SK-N-MC (cell line): Measurements from ENCODE around the gene SLC2A10.

Experiments used
- DNase-seq: peaks from one replicate; pipeline ENCODE4 v3.0.0-alpha.2; 2011; ENCODE audit warnings: low read depth, low spot score
- H3K27ac ChIP-seq: fragments of 200-600 bp; sonication (generic); 2 replicates; pipeline ENCODE4 v1.5.1; 2016; ENCODE audit warnings: mixed run types
- H3K36me3 ChIP-seq: fragments of 200-600 bp; sonication (generic); 2 replicates; pipeline ENCODE4 v1.6.1; 2017; ENCODE audit warnings: antibody characterized with exemption, low read length, mixed read lengths; ENCODE audit not compliant: insufficient read depth
- H3K4me3 ChIP-seq: fragments of 200-600 bp; sonication (generic); 2 replicates; pipeline ENCODE4 v1.5.1; 2016
- H3K9ac ChIP-seq: fragments of 200-600 bp; sonication (generic); 2 replicates; pipeline ENCODE4 v1.8.0; 2017; ENCODE audit warnings: mixed run types, mixed read lengths; ENCODE audit not compliant: insufficient read length
- H3K9me3 ChIP-seq: fragments of 200-600 bp; sonication (generic); 2 replicates; pipeline ENCODE4 v1.6.1; 2017; ENCODE audit warnings: low read depth, mild to moderate bottlenecking, antibody characterized with exemption, low read length, moderate library complexity, mixed read lengths
- EZH2 ChIP-seq: fragments of 200-600 bp; sonication (generic); IDR thresholded peaks from one replicate; pipeline ENCODE4 v1.6.1; 2017; ENCODE audit warnings: antibody characterized with exemption
- FOXP2 ChIP-seq: optimal IDR thresholded peaks from 2 replicates; pipeline ENCODE3; 2011; ENCODE audit warnings: mild to moderate bottlenecking, moderate library complexity; ENCODE audit not compliant: insufficient read depth; ENCODE audit errors: extremely low read length, control extremely low read depth
- POLR2AphosphoS5 ChIP-seq: IDR thresholded peaks from 2 replicates; pipeline ENCODE4 v1.6.1; 2012; ENCODE audit warnings: mild to moderate bottlenecking, low read depth, low read length, borderline replicate concordance

SLC2A10 gene

DNA sequence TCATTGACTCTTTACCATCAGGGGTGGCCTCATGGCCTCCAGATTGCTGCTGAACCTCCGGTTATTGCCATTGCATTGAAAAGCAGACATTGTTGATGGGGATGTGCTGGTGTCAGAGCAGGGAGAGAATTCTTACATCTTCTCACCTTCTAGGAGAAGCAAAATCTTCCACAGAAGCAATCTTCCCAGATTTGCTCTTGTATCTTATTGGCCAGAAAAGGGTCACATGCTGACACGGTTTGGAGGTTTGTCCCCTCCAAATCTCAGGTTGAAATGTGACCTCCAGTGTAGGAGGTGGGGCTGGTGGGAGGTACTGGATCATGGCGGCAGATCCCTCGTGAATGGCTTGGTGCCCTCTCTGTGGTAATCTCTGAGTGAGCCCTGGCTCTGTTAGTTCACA, 30.9 kb upstream of the SLC2A10 start:
- H3K9ac ChIP-seq, result no peak overlapping the region
- no peak for DNase-seq
- H3K27ac ChIP-seq, result no peak overlapping the region
- no peaks in the 10 kb centered on the region for H3K9me3 ChIP-seq
- H3K36me3 ChIP-seq, result no peaks in the 10 kb centered on the region
- H3K4me3 ChIP-seq, result no peak overlapping the region
- no peak for TF ChIP-seq EZH2
- TF ChIP-seq FOXP2, result no peak
- no peak for TF ChIP-seq POLR2AphosphoS5

GRCh38 chr20:46680684-46681031, 28.8 kb upstream of the SLC2A10 start:
- Histone ChIP-seq H3K9ac (no peak overlapping the region), H3K4me3 (no peak overlapping the region), H3K36me3 (peaks cover 12% of the 10 kb centered on the region), H3K9me3 (no peaks in the 10 kb centered on the region), H3K27ac (no peak overlapping the region)
- DNase-seq, result no peak
- TF ChIP-seq FOXP2 (no peak), EZH2 (no peak), POLR2AphosphoS5 (no peak)

GRCh38 chr20:46681032-46681854, 28.2 kb upstream of the SLC2A10 start:
- TF ChIP-seq FOXP2 (no peak), POLR2AphosphoS5 (no peak), EZH2 (no peak)
- H3K36me3 ChIP-seq, result peaks cover 18% of the 10 kb centered on the region
- no peak for DNase-seq
- H3K9ac ChIP-seq, result no peak overlapping the region
- H3K9me3 ChIP-seq, result no peaks in the 10 kb centered on the region
- no peak overlapping the region for H3K27ac ChIP-seq
- H3K4me3 ChIP-seq, result no peak overlapping the region

DNA sequence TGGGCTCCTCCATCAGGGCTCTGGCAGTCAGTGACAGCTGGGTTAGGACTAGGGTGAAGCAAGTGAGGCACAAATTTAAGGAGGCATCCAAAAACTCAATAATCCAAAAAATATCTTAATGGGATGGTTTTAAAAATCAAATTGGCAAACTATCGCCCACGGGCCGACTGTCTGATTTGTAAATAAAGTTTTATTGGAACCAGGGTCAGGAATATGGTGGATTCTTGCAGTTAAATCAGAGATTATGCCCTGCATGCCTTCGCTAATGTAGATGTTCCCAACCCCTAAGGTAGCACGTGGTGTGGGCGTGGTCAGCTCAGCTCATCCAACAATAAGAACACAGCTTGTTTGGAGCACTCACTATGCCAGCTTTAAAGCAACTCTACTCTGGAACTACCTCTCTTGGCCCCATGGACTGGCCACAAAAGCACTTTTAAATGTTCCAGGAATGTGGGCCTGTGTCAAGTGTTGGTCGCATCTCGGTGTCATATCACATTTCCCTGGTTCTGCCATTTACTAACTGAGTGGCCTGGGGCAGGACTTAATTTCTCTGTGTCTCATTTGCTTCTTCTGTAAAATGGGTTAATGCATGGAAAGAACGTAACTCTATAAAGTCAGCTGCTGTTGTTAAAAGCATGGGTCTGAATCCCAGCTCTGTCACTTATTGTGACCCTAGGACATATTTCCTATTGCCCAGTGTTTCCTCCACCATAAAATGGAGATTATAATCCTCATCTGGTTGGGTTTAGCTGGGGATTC, 27.2 kb upstream of the SLC2A10 start:
- H3K36me3 ChIP-seq, result peaks cover 26% of the 10 kb centered on the region
- H3K27ac ChIP-seq, result no peak overlapping the region
- no peak overlapping the region for H3K9ac ChIP-seq
- no peaks in the 10 kb centered on the region for H3K9me3 ChIP-seq
- TF ChIP-seq EZH2 (no peak), POLR2AphosphoS5 (no peak), FOXP2 (no peak)
- no peak for DNase-seq
- no peak overlapping the region for H3K4me3 ChIP-seq

- Histone ChIP-seq H3K9me3 (no peaks in the 10 kb centered on the region), H3K4me3 (no peak overlapping the region), H3K27ac (no peak overlapping the region), H3K36me3 (peaks cover 26% of the 10 kb centered on the region), H3K9ac (no peak overlapping the region)
- TF ChIP-seq EZH2, result no peak
- TF ChIP-seq FOXP2, result no peak
- TF ChIP-seq POLR2AphosphoS5, result no peak
- no peak for DNase-seq
These were observed 26.3 kb upstream of the SLC2A10 start for GRCh38 chr20:46683011-46683667.

DNA sequence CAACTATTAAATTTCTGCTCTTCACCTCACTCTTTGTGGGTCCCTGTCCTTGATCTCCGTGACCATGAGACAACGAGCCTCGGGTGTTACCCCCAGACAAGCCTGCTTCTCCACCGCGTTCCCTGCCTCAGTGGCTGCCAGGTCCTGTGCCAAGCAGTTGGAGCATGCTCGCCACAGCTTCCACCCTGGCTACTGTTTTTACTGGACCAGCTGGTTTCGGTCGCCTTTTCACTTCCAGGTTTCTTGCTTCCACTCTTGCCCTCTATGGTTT, 25.8 kb upstream of the SLC2A10 start:
- no peak for TF ChIP-seq EZH2
- TF ChIP-seq POLR2AphosphoS5, result no peak
- TF ChIP-seq FOXP2, result no peak
- H3K4me3 ChIP-seq, result no peak overlapping the region
- no peak overlapping the region for H3K27ac ChIP-seq
- DNase-seq, result no peak
- H3K9me3 ChIP-seq, result no peaks in the 10 kb centered on the region
- H3K9ac ChIP-seq, result no peak overlapping the region
- peaks cover 26% of the 10 kb centered on the region for H3K36me3 ChIP-seq

- TF ChIP-seq POLR2AphosphoS5, result no peak
- no peak for TF ChIP-seq FOXP2
- TF ChIP-seq EZH2, result no peak
- H3K9me3 ChIP-seq, result no peaks in the 10 kb centered on the region
- peaks cover 26% of the 10 kb centered on the region for H3K36me3 ChIP-seq
- no peak overlapping the region for H3K27ac ChIP-seq
- no peak for DNase-seq
- no peak overlapping the region for H3K9ac ChIP-seq
- H3K4me3 ChIP-seq, result no peak overlapping the region
These were observed 25.3 kb upstream of the SLC2A10 start for GRCh38 chr20:46683939-46684750.
